ENCODE results near the gene CACNA2D3.
"Not testable (repeated sequence)": the region's sequence is repeated elsewhere in the genome, so short reads cannot be mapped to it uniquely, and the experiment has no call there.

The CACNA2D3 gene

GRCh38 chr3:55094676-55095075, 972.3 kb downstream of the CACNA2D3 start:
- Histone ChIP-seq H3K27ac (ENCODE audit: low read depth, low read length) (no peak overlapping the region), H3K27me3 (ENCODE audit: control insufficient read depth, insufficient read depth, low read length) (no peaks in the 10 kb centered on the region), H3K9me3 (ENCODE audit: control insufficient read depth, insufficient read depth, low read length) (0 out of 2 replicates have a peak, but pooled peaks cover 3% of the 10 kb centered on the region), H3K4me1 (ENCODE audit: control insufficient read depth, insufficient read depth, low read length) (no peaks in the 10 kb centered on the region), H3K36me3 (ENCODE audit: control insufficient read depth, insufficient read depth, low read length) (no peaks in the 10 kb centered on the region), H3K9ac (ENCODE audit: low read depth, low read length) (no peak overlapping the region), H3K4me3 (ENCODE audit: low read depth, low read length) (no peak overlapping the region)

DNA sequence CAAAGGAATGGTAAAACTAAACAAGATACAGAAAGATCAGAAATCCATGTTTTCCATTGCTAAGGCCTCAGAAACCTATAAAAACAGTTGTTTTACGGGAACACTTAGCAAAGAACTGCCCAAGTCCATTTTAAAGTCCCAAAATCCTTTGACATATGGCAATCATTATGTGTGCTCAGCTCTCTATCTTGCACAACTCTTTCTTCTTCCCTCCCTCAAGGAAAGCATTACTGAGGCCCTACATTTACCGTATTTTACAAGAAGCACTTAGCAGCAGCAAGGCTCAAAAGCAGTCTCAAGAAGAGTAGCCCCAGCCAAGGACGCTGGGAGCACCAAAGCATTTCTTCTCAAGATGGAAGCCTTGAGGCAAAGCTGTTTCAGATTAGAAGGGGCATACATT, 975.1 kb downstream of the CACNA2D3 start:
- no peak overlapping the region for H3K4me3 ChIP-seq (ENCODE audit: low read depth, low read length)
- no peaks in the 10 kb centered on the region for H3K27me3 ChIP-seq (ENCODE audit: control insufficient read depth, insufficient read depth, low read length)
- no peak overlapping the region for H3K9ac ChIP-seq (ENCODE audit: low read depth, low read length)
- H3K4me1 ChIP-seq (ENCODE audit: control insufficient read depth, insufficient read depth, low read length) = no peaks in the 10 kb centered on the region
- 0 out of 2 replicates have a peak, but pooled peaks cover 3% of the 10 kb centered on the region for H3K9me3 ChIP-seq (ENCODE audit: control insufficient read depth, insufficient read depth, low read length)
- H3K27ac ChIP-seq (ENCODE audit: low read depth, low read length) = no peak overlapping the region
- H3K36me3 ChIP-seq (ENCODE audit: control insufficient read depth, insufficient read depth, low read length) = no peaks in the 10 kb centered on the region

GRCh38 chr3:55105647-55106046, 983.3 kb downstream of the CACNA2D3 start:
- no peak overlapping the region for H3K9ac ChIP-seq (ENCODE audit: low read depth, low read length)
- no peaks in the 10 kb centered on the region for H3K27me3 ChIP-seq (ENCODE audit: control insufficient read depth, insufficient read depth, low read length)
- H3K9me3 ChIP-seq (ENCODE audit: control insufficient read depth, insufficient read depth, low read length) = no peaks in the 10 kb centered on the region
- no peak overlapping the region for H3K27ac ChIP-seq (ENCODE audit: low read depth, low read length)
- no peak overlapping the region for H3K4me3 ChIP-seq (ENCODE audit: low read depth, low read length)
- no peaks in the 10 kb centered on the region for H3K36me3 ChIP-seq (ENCODE audit: control insufficient read depth, insufficient read depth, low read length)
- peaks cover 7% of the 10 kb centered on the region; the same call in 1 of the 2 replicates for H3K4me1 ChIP-seq (ENCODE audit: control insufficient read depth, insufficient read depth, low read length)

DNA sequence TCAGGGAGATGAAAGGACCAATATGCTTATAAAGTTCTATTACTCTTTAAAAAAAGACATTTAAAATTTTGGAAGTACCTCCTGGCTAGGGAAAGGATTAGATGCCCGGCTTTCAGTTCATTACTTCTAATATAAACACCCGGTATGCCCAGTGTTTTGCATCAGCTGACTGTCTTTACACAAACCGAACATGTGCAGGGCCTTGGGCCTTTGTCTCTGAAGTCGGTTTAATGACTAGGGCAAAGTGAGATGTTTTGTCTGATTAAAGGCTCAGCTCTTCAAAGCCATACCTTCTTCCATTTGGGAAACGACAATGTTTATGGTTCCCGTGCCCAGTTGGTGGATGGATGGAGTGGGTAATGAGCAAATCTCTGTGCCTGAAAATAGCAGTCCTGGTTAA, 984.8 kb downstream of the CACNA2D3 start:
- Histone ChIP-seq H3K27me3 (ENCODE audit: control insufficient read depth, insufficient read depth, low read length) (no peaks in the 10 kb centered on the region), H3K9me3 (ENCODE audit: control insufficient read depth, insufficient read depth, low read length) (no peaks in the 10 kb centered on the region), H3K4me3 (ENCODE audit: low read depth, low read length) (no peak overlapping the region), H3K27ac (ENCODE audit: low read depth, low read length) (no peak overlapping the region), H3K9ac (ENCODE audit: low read depth, low read length) (no peak overlapping the region), H3K36me3 (ENCODE audit: control insufficient read depth, insufficient read depth, low read length) (no peaks in the 10 kb centered on the region), H3K4me1 (ENCODE audit: control insufficient read depth, insufficient read depth, low read length) (peaks cover 7% of the 10 kb centered on the region; the same call in 1 of the 2 replicates)

- not testable (repeated sequence) for H3K27me3 ChIP-seq (ENCODE audit: control insufficient read depth, insufficient read depth, low read length); H3K4me1 ChIP-seq (ENCODE audit: control insufficient read depth, insufficient read depth, low read length); H3K9me3 ChIP-seq (ENCODE audit: control insufficient read depth, insufficient read depth, low read length); H3K9ac ChIP-seq (ENCODE audit: low read depth, low read length); H3K36me3 ChIP-seq (ENCODE audit: control insufficient read depth, insufficient read depth, low read length); H3K27ac ChIP-seq (ENCODE audit: low read depth, low read length); H3K4me3 ChIP-seq (ENCODE audit: low read depth, low read length)
These were observed 989.6 kb downstream of the CACNA2D3 start for GRCh38 chr3:55111906-55112305.

GRCh38 chr3:55118451-55118850, 996.1 kb downstream of the CACNA2D3 start:
- Histone ChIP-seq H3K4me3 (ENCODE audit: low read depth, low read length) (no peak overlapping the region), H3K9ac (ENCODE audit: low read depth, low read length) (no peak overlapping the region), H3K27ac (ENCODE audit: low read depth, low read length) (no peak overlapping the region), H3K9me3 (ENCODE audit: control insufficient read depth, insufficient read depth, low read length) (no peaks in the 10 kb centered on the region), H3K27me3 (ENCODE audit: control insufficient read depth, insufficient read depth, low read length) (no peaks in the 10 kb centered on the region), H3K4me1 (ENCODE audit: control insufficient read depth, insufficient read depth, low read length) (no peaks in the 10 kb centered on the region), H3K36me3 (ENCODE audit: control insufficient read depth, insufficient read depth, low read length) (no peaks in the 10 kb centered on the region)

GRCh38 chr3:55119268-55119667, 996.9 kb downstream of the CACNA2D3 start:
- no peaks in the 10 kb centered on the region for H3K9me3 ChIP-seq (ENCODE audit: control insufficient read depth, insufficient read depth, low read length)
- H3K27me3 ChIP-seq (ENCODE audit: control insufficient read depth, insufficient read depth, low read length) = no peaks in the 10 kb centered on the region
- H3K36me3 ChIP-seq (ENCODE audit: control insufficient read depth, insufficient read depth, low read length) = no peaks in the 10 kb centered on the region
- H3K4me1 ChIP-seq (ENCODE audit: control insufficient read depth, insufficient read depth, low read length) = no peaks in the 10 kb centered on the region
- H3K4me3 ChIP-seq (ENCODE audit: low read depth, low read length) = no peak overlapping the region
- no peak overlapping the region for H3K9ac ChIP-seq (ENCODE audit: low read depth, low read length)
- no peak overlapping the region for H3K27ac ChIP-seq (ENCODE audit: low read depth, low read length)

GRCh38 chr3:55122312-55122711, 1000.0 kb downstream of the CACNA2D3 start:
- no peaks in the 10 kb centered on the region for H3K27me3 ChIP-seq (ENCODE audit: control insufficient read depth, insufficient read depth, low read length)
- H3K9ac ChIP-seq (ENCODE audit: low read depth, low read length) = no peak overlapping the region
- H3K36me3 ChIP-seq (ENCODE audit: control insufficient read depth, insufficient read depth, low read length) = no peaks in the 10 kb centered on the region
- H3K27ac ChIP-seq (ENCODE audit: low read depth, low read length) = no peak overlapping the region
- H3K9me3 ChIP-seq (ENCODE audit: control insufficient read depth, insufficient read depth, low read length) = no peaks in the 10 kb centered on the region
- H3K4me3 ChIP-seq (ENCODE audit: low read depth, low read length) = no peak overlapping the region
- no peaks in the 10 kb centered on the region for H3K4me1 ChIP-seq (ENCODE audit: control insufficient read depth, insufficient read depth, low read length)
